AG09319 (cell line): ENCODE measurements around the gene SDS.

Experiments used
- DNase-seq: peaks from one replicate; pipeline ENCODE4 v3.0.0-alpha.2; 2010; ENCODE audit warnings: low read depth; ENCODE audit errors: extremely low read depth
- CTCF ChIP-seq: IDR thresholded peaks from 2 replicates; pipeline ENCODE4 v1.5.1; 2011; ENCODE audit warnings: low read depth, mild to moderate bottlenecking, inconsistent platforms, low read length, moderate library complexity

SDS gene

GRCh38 chr12:113424915-113425823 lies 21.5 kb upstream of the SDS start:
- no peak for DNase-seq
- peak; percentile 86 for TF ChIP-seq CTCF

- TF ChIP-seq CTCF: no peak
- no peak for DNase-seq
Observed at GRCh38 chr12:113424456-113424855, 20.8 kb upstream of the SDS start.

- no peak for TF ChIP-seq CTCF
- DNase-seq: no peak
Observed at GRCh38 chr12:113422886-113423669, 19.4 kb upstream of the SDS start.

- DNase-seq: peak; percentile 38
- TF ChIP-seq CTCF: no peak
Observed at GRCh38 chr12:113422030-113422885, 18.6 kb upstream of the SDS start, which contains the start of gene SDSL. SDSL (plus strand) TSS chr12:113422380; CDS start chr12:113427983, 5,603 bp downstream.

GRCh38 chr12:113420996-113421595 lies 17.4 kb upstream of the SDS start:
- TF ChIP-seq CTCF: no peak
- DNase-seq: no peak

- no peak for DNase-seq
- TF ChIP-seq CTCF: no peak
Observed at GRCh38 chr12:113418213-113418879, 14.7 kb upstream of the SDS start.
